ENCODE measurements around the gene PAK4. TPM values are rescaled to one million over a fixed set of nuclear protein-coding genes. Genes with fewer than 3 reads are reported as not detected.

The PAK4 gene
- total and polyA plus RNA-seq, 2 of the 13 experiments (the other 11 are each of a cell fraction or from before 2014, with no cell fraction given): 9.5 to 17.8 TPM

- no peak for TF ChIP-seq SP140L (CRISPR knock-in tag; IDR thresholded peaks at IDR 0.05; ENCODE audit: borderline replicate concordance)
- no peak for TF ChIP-seq ZSCAN25 (CRISPR knock-in tag; IDR thresholded peaks at IDR 0.05)
- no peak for TF ChIP-seq ZFAT (CRISPR knock-in tag; conservative IDR thresholded peaks at IDR 0.05)
- TF ChIP-seq ZNF549 (CRISPR knock-in tag; IDR thresholded peaks at IDR 0.05): no peak
- TF ChIP-seq NRL (CRISPR knock-in tag; IDR thresholded peaks at IDR 0.05; ENCODE audit: borderline replicate concordance): no peak
- no peak for TF ChIP-seq CSRNP1 (CRISPR knock-in tag; IDR thresholded peaks at IDR 0.05)
- no peak for TF ChIP-seq ATF6 (CRISPR knock-in tag; conservative IDR thresholded peaks at IDR 0.05)
Measured at GRCh38 chr19:39100500-39101166, 25.0 kb upstream of the PAK4 start (continued).

GRCh38 chr19:39103151-39103550 lies 22.4 kb upstream of the PAK4 start:
- Histone ChIP-seq H3K4me2 (ENCODE audit: low read depth, low read length) (no peak overlapping the region), H3K4me1 (ENCODE audit: insufficient read depth, low read length) (peaks cover 7% of the 10 kb centered on the region), H2AFZ (ENCODE audit: low read length) (no peak overlapping the region), H3K27ac (ENCODE audit: extremely low read length, insufficient read depth, low read length) (no peak overlapping the region), H3K79me2 (ENCODE audit: insufficient read depth, low read length) (no peaks in the 10 kb centered on the region), H3K9me3 (ENCODE audit: low read length) (no peaks in the 10 kb centered on the region), H3K9ac (ENCODE audit: insufficient read depth, low read depth, low read length) (no peak overlapping the region), H4K20me1 (ENCODE audit: insufficient read depth, low read length) (no peaks in the 10 kb centered on the region), H3K4me3 (replicated peaks in 1 of 3; ENCODE audit: insufficient read depth in 1 of 3, low read depth in 2 of 3, low read length in 3 of 3) (no peak overlapping the region), H3K36me3 (replicated peaks in 1 of 2; ENCODE audit: control insufficient read depth in 1 of 2, insufficient read depth in 2 of 2, low read length in 2 of 2) (no peaks in the 10 kb centered on the region), H3K27me3 (ENCODE audit: control insufficient read depth in 1 of 2, insufficient read depth in 2 of 2, low read length in 2 of 2) (no peaks in the 10 kb centered on the region)
- 48% methylated on average over 5 of the region's 5 CpGs for WGBS (ENCODE audit: low lambda C conversion rate)
- no peak for ATAC-seq
- no TSS peak for BruUV-seq (replicated peaks)
- CTCF ChIA-PET (ENCODE audit: low intra/inter-chr PET ratio, low total read pairs): no interaction called here
- POLR2A ChIA-PET: interaction anchor here (0.6 kb wide), 1 partner anchor 195 kb away, joined by 3 read pairs; no protein-coding TSS in a partner anchor
- TF ChIP-seq ZNF234 (CRISPR knock-in tag; conservative IDR thresholded peaks at IDR 0.05) (no peak), SMAD3 (CRISPR knock-in tag; IDR thresholded peaks at IDR 0.05) (no peak)
- intact Hi-C loops (cut with micrococcal nuclease; ENCODE audit: unreplicated experiment): no loop called here
- no peak for FAIRE-seq
- in situ Hi-C loops (cut with HindIII; ENCODE audit: extremely low pct_ligation_motif_present, low pct_unique_long_range_greater_than_20kb): no loop called here
- no peak for DNase-seq (ENCODE audit: low spot score)

Measured in HepG2 (cell line).